Measurements from ENCODE around the gene DOCK6. TPM values are rescaled to one million over a fixed set of nuclear protein-coding genes. Genes with fewer than 3 reads are reported as not detected.

DOCK6 gene
- total RNA-seq, 4 donors from 2014 or later, result 37.5 to 92.7 (median 49.2) TPM

DNA sequence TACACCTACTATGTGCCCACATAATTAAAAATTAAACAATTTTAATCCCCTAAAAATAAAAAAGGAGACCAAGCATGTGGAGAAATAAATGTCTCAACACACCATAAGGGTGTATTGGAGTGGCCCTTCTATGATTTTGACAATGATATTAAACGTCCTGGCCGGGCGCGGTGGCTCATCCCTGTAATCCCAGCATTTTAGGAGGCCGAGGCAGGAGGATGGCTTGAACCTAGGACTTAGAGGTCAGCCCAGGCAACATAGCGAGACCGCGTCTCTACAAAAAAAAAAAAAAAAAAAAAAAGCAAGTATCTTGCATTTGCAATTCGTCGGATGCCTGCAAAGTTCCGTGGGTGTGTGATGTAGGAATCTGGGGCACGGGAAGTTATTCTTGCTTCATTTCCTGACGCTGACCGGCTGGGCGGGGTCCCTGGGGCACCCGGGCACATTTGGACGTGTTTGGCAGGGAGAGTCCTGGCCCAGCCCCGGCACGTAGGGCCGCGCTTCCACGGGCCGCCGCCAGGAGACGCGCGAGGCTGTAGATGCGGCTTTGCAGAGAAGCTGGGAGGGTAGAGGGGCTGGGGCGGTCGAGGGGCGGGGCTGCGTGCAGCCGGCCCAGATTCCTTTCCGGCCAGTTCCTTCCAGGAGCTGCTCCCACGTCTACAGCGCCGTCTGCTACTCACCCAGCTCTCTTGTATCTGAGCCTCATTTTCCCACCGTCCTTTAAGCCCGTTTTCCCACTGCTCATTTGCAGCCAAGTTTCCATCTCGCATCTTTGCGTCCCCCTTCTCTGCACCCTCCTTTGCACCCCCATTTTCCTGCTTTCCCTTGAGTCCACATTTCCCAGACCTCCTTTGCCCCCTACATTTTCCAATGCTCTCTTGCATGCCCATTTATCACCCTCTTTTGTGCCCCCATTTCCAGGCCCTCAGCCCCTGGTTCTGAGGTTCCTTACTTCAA is 31.4 kb upstream of the DOCK6 start:
- DNase-seq (ENCODE audit: low spot score in 2 of 2), result peak; percentile 97
- H3K4me1 ChIP-seq, result peaks cover 0 to 29% (median 2%) of the 10 kb centered on the region in 4 donors
- H3K27ac ChIP-seq, result peak overlapping the region in 3 of 4 donors; percentile 1 to 79 (median 74)
- 2 to 4% methylated on average over 41 of the region's 41 CpGs for WGBS, 2 donors
- no peaks in the 10 kb centered on the region for H3K27me3 ChIP-seq
- H3K4me3 ChIP-seq, result peak overlapping the region in 2 of 4 donors; percentile 12 to 26
- no peaks in the 10 kb centered on the region for H3K36me3 ChIP-seq
- TF ChIP-seq, protein P1, sequence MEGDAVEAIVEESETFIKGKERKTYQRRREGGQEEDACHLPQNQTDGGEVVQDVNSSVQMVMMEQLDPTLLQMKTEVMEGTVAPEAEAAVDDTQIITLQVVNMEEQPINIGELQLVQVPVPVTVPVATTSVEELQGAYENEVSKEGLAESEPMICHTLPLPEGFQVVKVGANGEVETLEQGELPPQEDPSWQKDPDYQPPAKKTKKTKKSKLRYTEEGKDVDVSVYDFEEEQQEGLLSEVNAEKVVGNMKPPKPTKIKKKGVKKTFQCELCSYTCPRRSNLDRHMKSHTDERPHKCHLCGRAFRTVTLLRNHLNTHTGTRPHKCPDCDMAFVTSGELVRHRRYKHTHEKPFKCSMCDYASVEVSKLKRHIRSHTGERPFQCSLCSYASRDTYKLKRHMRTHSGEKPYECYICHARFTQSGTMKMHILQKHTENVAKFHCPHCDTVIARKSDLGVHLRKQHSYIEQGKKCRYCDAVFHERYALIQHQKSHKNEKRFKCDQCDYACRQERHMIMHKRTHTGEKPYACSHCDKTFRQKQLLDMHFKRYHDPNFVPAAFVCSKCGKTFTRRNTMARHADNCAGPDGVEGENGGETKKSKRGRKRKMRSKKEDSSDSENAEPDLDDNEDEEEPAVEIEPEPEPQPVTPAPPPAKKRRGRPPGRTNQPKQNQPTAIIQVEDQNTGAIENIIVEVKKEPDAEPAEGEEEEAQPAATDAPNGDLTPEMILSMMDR (IDR thresholded peaks at IDR 0.05), result peak; percentile 98 to 100 (median 99)
- TF ChIP-seq POLR2A (IDR thresholded peaks at IDR 0.05) (no peak), EP300 (IDR thresholded peaks at IDR 0.05) (peak; percentile 89 to 92)
- no peaks in the 10 kb centered on the region for H3K9me3 ChIP-seq

- Histone ChIP-seq H3K36me3 (no peaks in the 10 kb centered on the region), H3K9me3 (no peaks in the 10 kb centered on the region), H3K27ac (no peak overlapping the region), H3K27me3 (no peaks in the 10 kb centered on the region), H3K4me3 (no peak overlapping the region), H3K4me1 (peaks cover 0 to 28% (median 2%) of the 10 kb centered on the region in 4 donors)
- TF ChIP-seq POLR2A (IDR thresholded peaks at IDR 0.05) (no peak), EP300 (IDR thresholded peaks at IDR 0.05) (no peak)
- TF ChIP-seq, protein P1 (IDR thresholded peaks at IDR 0.05), result no peak
- WGBS, 2 donors, result 50 to 63% methylated on average over 1 of the region's 1 CpG
- no peak for DNase-seq (ENCODE audit: low spot score in 2 of 2)
Observed at GRCh38 chr19:11291991-11292390, 29.7 kb upstream of the DOCK6 start.

DNA sequence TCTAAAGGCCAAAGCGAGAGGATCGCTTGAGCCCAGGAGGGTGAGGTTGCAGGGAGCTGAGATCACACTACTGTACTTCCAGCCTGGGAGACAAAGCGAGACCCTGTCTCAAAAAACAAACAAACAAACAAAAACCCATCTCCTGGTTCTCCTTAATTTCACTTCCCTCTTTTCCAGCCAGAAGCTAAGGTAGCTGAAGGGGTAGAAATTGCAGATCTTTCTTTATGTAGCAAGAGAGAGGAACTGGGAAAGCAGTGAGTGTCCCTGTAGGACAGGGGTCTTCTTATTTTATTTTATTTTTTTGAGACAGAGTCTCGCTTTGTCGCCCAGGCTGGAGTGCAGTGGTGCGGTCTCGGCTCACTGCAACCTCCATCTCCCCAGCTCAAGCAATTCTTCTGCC is 29.1 kb upstream of the DOCK6 start:
- Histone ChIP-seq H3K4me3 (no peak overlapping the region), H3K27me3 (no peaks in the 10 kb centered on the region), H3K4me1 (peaks cover 0 to 28% (median 3%) of the 10 kb centered on the region in 4 donors), H3K36me3 (no peaks in the 10 kb centered on the region), H3K9me3 (no peaks in the 10 kb centered on the region), H3K27ac (no peak overlapping the region)
- TF ChIP-seq EP300 (IDR thresholded peaks at IDR 0.05) (no peak), POLR2A (IDR thresholded peaks at IDR 0.05) (no peak)
- TF ChIP-seq, protein P1 (IDR thresholded peaks at IDR 0.05), result no peak
- DNase-seq (ENCODE audit: low spot score in 2 of 2), result no peak
- 87 to 88% methylated on average over 7 of the region's 7 CpGs for WGBS, 2 donors

- H3K4me3 ChIP-seq, result no peak overlapping the region
- 49 to 64% methylated on average over 4 of the region's 4 CpGs for WGBS, 2 donors
- TF ChIP-seq POLR2A (IDR thresholded peaks at IDR 0.05), result no peak
- TF ChIP-seq, protein P1 (IDR thresholded peaks at IDR 0.05), result no peak
- TF ChIP-seq EP300 (IDR thresholded peaks at IDR 0.05), result no peak
Observed at GRCh38 chr19:11290256-11290655, 27.9 kb upstream of the DOCK6 start.

GRCh38 chr19:11288349-11288748 is 26.0 kb upstream of the DOCK6 start:
- no peaks in the 10 kb centered on the region for H3K27me3 ChIP-seq
- WGBS, 2 donors, result 78 to 85% methylated on average over 7 of the region's 7 CpGs
- no peaks in the 10 kb centered on the region for H3K9me3 ChIP-seq
- no peaks in the 10 kb centered on the region for H3K36me3 ChIP-seq
- TF ChIP-seq, protein P1 (IDR thresholded peaks at IDR 0.05), result peak in 3 of 5 experiments; percentile 15 to 45 (median 17)
- TF ChIP-seq POLR2A (IDR thresholded peaks at IDR 0.05) (no peak), EP300 (IDR thresholded peaks at IDR 0.05) (no peak)
- no peak for DNase-seq (ENCODE audit: low spot score in 2 of 2)
- H3K27ac ChIP-seq, result no peak overlapping the region
- H3K4me3 ChIP-seq, result no peak overlapping the region
- H3K4me1 ChIP-seq, result peaks cover 0 to 24% (median 2%) of the 10 kb centered on the region in 4 donors

More at GRCh38 chr19:11290256-11290655, 27.9 kb upstream of the DOCK6 start:
- Histone ChIP-seq H3K27me3 (no peaks in the 10 kb centered on the region), H3K27ac (no peak overlapping the region), H3K4me1 (peaks cover 0 to 25% (median 5%) of the 10 kb centered on the region in 4 donors), H3K9me3 (no peaks in the 10 kb centered on the region), H3K36me3 (no peaks in the 10 kb centered on the region)
- no peak for DNase-seq (ENCODE audit: low spot score in 2 of 2)
